ENCODE data around the gene UBE2F.

DNA sequence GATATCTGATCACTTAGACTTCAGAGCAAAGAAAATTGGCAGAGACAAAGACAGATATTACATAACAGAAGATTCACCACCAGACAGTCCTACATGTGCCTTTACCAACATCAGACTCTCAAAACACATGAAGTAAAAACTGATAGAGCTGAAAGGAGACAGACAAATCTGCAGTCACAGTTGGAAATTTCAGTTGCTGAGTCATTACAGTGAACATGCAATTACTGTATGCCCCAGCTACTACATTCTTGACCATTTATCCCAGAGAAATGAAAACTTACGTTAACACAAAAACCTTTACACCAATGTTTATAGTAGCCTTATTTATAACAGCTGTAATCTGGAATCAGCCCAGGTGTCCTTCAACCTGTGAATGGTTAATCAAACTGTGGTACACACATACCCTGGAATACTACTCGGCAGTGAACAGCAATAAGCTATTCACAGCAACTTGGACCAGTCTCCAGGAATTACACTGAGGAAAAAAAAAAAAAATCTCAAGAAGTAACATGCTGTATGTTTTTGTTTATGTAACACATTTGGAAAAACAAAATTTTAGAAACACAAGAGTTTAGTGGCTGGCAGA, 86.5 kb downstream of the UBE2F start:
- TF ChIP-seq ZNF274 (CRISPR knock-in tag; IDR thresholded peaks at IDR 0.05) (no peak), JUN (CRISPR knock-in tag; IDR thresholded peaks at IDR 0.05) (no peak), ZNF563 (CRISPR knock-in tag; IDR thresholded peaks at IDR 0.05) (no peak), CEBPB (IDR thresholded peaks at IDR 0.05; ENCODE audit: borderline replicate concordance, low read depth, low read length) (no peak), NR2C2 (CRISPR knock-in tag; IDR thresholded peaks at IDR 0.05; ENCODE audit: borderline replicate concordance) (no peak), EZH2 (conservative IDR thresholded peaks at IDR 0.05; ENCODE audit: low read depth, low read length) (no peak), SMARCC2 (IDR thresholded peaks at IDR 0.05) (no peak), HNRNPK (IDR thresholded peaks at IDR 0.05; ENCODE audit: low read depth, low read length, poor library complexity, severe bottlenecking) (no peak)
- TF ChIP-seq, protein P1, sequence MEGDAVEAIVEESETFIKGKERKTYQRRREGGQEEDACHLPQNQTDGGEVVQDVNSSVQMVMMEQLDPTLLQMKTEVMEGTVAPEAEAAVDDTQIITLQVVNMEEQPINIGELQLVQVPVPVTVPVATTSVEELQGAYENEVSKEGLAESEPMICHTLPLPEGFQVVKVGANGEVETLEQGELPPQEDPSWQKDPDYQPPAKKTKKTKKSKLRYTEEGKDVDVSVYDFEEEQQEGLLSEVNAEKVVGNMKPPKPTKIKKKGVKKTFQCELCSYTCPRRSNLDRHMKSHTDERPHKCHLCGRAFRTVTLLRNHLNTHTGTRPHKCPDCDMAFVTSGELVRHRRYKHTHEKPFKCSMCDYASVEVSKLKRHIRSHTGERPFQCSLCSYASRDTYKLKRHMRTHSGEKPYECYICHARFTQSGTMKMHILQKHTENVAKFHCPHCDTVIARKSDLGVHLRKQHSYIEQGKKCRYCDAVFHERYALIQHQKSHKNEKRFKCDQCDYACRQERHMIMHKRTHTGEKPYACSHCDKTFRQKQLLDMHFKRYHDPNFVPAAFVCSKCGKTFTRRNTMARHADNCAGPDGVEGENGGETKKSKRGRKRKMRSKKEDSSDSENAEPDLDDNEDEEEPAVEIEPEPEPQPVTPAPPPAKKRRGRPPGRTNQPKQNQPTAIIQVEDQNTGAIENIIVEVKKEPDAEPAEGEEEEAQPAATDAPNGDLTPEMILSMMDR (CRISPR knock-in tag; IDR thresholded peaks at IDR 0.05) = no peak
- TF ChIP-seq, protein P2, sequence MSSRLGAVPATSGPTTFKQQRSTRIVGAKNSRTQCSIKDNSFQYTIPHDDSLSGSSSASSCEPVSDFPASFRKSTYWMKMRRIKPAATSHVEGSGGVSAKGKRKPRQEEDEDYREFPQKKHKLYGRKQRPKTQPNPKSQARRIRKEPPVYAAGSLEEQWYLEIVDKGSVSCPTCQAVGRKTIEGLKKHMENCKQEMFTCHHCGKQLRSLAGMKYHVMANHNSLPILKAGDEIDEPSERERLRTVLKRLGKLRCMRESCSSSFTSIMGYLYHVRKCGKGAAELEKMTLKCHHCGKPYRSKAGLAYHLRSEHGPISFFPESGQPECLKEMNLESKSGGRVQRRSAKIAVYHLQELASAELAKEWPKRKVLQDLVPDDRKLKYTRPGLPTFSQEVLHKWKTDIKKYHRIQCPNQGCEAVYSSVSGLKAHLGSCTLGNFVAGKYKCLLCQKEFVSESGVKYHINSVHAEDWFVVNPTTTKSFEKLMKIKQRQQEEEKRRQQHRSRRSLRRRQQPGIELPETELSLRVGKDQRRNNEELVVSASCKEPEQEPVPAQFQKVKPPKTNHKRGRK (CRISPR knock-in tag; IDR thresholded peaks at IDR 0.05) = no peak
- TF ChIP-seq, protein P3, sequence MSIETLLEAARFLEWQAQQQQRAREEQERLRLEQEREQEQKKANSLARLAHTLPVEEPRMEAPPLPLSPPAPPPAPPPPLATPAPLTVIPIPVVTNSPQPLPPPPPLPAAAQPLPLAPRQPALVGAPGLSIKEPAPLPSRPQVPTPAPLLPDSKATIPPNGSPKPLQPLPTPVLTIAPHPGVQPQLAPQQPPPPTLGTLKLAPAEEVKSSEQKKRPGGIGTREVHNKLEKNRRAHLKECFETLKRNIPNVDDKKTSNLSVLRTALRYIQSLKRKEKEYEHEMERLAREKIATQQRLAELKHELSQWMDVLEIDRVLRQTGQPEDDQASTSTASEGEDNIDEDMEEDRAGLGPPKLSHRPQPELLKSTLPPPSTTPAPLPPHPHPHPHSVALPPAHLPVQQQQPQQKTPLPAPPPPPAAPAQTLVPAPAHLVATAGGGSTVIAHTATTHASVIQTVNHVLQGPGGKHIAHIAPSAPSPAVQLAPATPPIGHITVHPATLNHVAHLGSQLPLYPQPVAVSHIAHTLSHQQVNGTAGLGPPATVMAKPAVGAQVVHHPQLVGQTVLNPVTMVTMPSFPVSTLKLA (IDR thresholded peaks at IDR 0.05) = no peak
- TF ChIP-seq, protein P4, sequence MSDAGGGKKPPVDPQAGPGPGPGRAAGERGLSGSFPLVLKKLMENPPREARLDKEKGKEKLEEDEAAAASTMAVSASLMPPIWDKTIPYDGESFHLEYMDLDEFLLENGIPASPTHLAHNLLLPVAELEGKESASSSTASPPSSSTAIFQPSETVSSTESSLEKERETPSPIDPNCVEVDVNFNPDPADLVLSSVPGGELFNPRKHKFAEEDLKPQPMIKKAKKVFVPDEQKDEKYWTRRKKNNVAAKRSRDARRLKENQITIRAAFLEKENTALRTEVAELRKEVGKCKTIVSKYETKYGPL (CRISPR knock-in tag; IDR thresholded peaks at IDR 0.05) = no peak
